K562 (cell line): ENCODE results near the gene NUP62CL. TPM values are rescaled to one million over a fixed set of nuclear protein-coding genes. Genes with fewer than 3 reads are reported as not detected.

Source experiments
- BDP1 ChIP-seq: IDR thresholded peaks from 3 replicates; pipeline ENCODE4 v1.6.1; 2011; ENCODE audit not compliant: insufficient read length, insufficient read depth
- FOXA3 ChIP-seq, 2 experiments: fragments of 450-650 bp in 1 of 2; sonication (generic) in 1 of 2; formaldehyde crosslinking; IDR thresholded peaks in 1 of 2; conservative IDR thresholded peaks in 1 of 2; 2 replicates each; pipeline versions ENCODE4 v1.4.0 to v1.8.0; 2020 to 2022; ENCODE audit warnings: mild to moderate bottlenecking in 2 of 2, missing genetic modification reagents in 1 of 2
- L3MBTL2 ChIP-seq: fragments of 450-650 bp; IDR thresholded peaks from 2 replicates; pipeline ENCODE4 v1.6.1; 2016; ENCODE audit warnings: mild to moderate bottlenecking, moderate library complexity
- PHB ChIP-seq: fragments of 250-450 bp; sonication (Bioruptor Pico); IDR thresholded peaks from 2 replicates; pipeline ENCODE4 v1.5.0; 2021
- POLR2B ChIP-seq: fragments of 450-650 bp; IDR thresholded peaks from 2 replicates; pipeline ENCODE4 v1.6.1; 2018; ENCODE audit warnings: low read depth; ENCODE audit not compliant: partially characterized antibody
- RFX1 ChIP-seq: fragments of 450-650 bp; IDR thresholded peaks from 2 replicates; pipeline ENCODE4 v1.6.1; 2016; ENCODE audit warnings: mild to moderate bottlenecking, moderate library complexity
- SMARCE1 ChIP-seq: fragments of 450-650 bp; IDR thresholded peaks from 2 replicates; pipeline ENCODE4 v1.7.1; 2016; ENCODE audit warnings: mild to moderate bottlenecking
- ZBTB2 ChIP-seq: fragments of 450-650 bp; IDR thresholded peaks from 2 replicates; pipeline ENCODE4 v1.6.1; 2016; ENCODE audit warnings: antibody characterized with exemption
- ZFX ChIP-seq: sonication (generic); formaldehyde crosslinking; IDR thresholded peaks from 2 replicates; pipeline ENCODE4 v1.8.0; 2022; ENCODE audit warnings: mild to moderate bottlenecking, missing genetic modification reagents, moderate library complexity
- ZKSCAN8 ChIP-seq: fragments of 200-800 bp; sonication (Bioruptor generic); IDR thresholded peaks from 2 replicates; pipeline ENCODE4 v1.6.1; 2016; ENCODE audit warnings: missing genetic modification characterization, missing compliant biosample characterization
- ZNF175 ChIP-seq: fragments of 200-800 bp; sonication (Bioruptor generic); IDR thresholded peaks from 2 replicates; pipeline ENCODE4 v1.6.1; 2016; ENCODE audit warnings: low read depth, mild to moderate bottlenecking, missing genetic modification characterization, missing compliant biosample characterization
- polyA plus RNA-seq, 8 experiments: library from polyadenylated mRNA; depleted of rRNA in 4 of 8; stranded (reverse) in 5 of 8; unstranded in 3 of 8; fragments of >200 nt; fragmentation: Nextera tagmentation in 2 of 8; fragmentation: Illumina TruSeq in 1 of 8; extraction: Ambion mirVana in 2 of 8; extraction: Trizol in 1 of 8; gene quantifications; 2 replicates each; pipeline versions ENCODE4 v1.2.1 to v1.2.3, GENCODE V29; 2011 to 2014; ENCODE audit warnings: inconsistent platforms in 1 of 8, missing spikeins in 1 of 8
- total RNA-seq, 7 experiments: library from RNA; depleted of rRNA in 6 of 7; stranded (reverse); fragments of >200 nt in 6 of 7; fragmentation: Illumina TruSeq in 2 of 7; extraction: Trizol in 2 of 7; gene quantifications; 2 replicates each; pipeline versions ENCODE4 v1.2.1 to v1.2.3, GENCODE V29; 2011 to 2021; ENCODE audit warnings: low replicate concordance in 1 of 7
- TF ChIP-seq, protein P1 (sequence below): fragments of 450-650 bp; IDR thresholded peaks from 2 replicates; pipeline ENCODE4 v1.6.1; 2016; ENCODE audit warnings: mild to moderate bottlenecking, moderate library complexity
- TF ChIP-seq, protein P2 (sequence below): fragments of 200-800 bp; sonication (Bioruptor generic); IDR thresholded peaks from 2 replicates; pipeline ENCODE4 v1.6.1; 2017; ENCODE audit warnings: missing genetic modification characterization, missing compliant biosample characterization

Gene NUP62CL
- total and polyA plus RNA-seq, 9 of the 15 experiments (the other 6 are each of a cell fraction or from before 2014, with no cell fraction given) = 29.7 to 101 (median 42.7) TPM

- TF ChIP-seq, protein P1, sequence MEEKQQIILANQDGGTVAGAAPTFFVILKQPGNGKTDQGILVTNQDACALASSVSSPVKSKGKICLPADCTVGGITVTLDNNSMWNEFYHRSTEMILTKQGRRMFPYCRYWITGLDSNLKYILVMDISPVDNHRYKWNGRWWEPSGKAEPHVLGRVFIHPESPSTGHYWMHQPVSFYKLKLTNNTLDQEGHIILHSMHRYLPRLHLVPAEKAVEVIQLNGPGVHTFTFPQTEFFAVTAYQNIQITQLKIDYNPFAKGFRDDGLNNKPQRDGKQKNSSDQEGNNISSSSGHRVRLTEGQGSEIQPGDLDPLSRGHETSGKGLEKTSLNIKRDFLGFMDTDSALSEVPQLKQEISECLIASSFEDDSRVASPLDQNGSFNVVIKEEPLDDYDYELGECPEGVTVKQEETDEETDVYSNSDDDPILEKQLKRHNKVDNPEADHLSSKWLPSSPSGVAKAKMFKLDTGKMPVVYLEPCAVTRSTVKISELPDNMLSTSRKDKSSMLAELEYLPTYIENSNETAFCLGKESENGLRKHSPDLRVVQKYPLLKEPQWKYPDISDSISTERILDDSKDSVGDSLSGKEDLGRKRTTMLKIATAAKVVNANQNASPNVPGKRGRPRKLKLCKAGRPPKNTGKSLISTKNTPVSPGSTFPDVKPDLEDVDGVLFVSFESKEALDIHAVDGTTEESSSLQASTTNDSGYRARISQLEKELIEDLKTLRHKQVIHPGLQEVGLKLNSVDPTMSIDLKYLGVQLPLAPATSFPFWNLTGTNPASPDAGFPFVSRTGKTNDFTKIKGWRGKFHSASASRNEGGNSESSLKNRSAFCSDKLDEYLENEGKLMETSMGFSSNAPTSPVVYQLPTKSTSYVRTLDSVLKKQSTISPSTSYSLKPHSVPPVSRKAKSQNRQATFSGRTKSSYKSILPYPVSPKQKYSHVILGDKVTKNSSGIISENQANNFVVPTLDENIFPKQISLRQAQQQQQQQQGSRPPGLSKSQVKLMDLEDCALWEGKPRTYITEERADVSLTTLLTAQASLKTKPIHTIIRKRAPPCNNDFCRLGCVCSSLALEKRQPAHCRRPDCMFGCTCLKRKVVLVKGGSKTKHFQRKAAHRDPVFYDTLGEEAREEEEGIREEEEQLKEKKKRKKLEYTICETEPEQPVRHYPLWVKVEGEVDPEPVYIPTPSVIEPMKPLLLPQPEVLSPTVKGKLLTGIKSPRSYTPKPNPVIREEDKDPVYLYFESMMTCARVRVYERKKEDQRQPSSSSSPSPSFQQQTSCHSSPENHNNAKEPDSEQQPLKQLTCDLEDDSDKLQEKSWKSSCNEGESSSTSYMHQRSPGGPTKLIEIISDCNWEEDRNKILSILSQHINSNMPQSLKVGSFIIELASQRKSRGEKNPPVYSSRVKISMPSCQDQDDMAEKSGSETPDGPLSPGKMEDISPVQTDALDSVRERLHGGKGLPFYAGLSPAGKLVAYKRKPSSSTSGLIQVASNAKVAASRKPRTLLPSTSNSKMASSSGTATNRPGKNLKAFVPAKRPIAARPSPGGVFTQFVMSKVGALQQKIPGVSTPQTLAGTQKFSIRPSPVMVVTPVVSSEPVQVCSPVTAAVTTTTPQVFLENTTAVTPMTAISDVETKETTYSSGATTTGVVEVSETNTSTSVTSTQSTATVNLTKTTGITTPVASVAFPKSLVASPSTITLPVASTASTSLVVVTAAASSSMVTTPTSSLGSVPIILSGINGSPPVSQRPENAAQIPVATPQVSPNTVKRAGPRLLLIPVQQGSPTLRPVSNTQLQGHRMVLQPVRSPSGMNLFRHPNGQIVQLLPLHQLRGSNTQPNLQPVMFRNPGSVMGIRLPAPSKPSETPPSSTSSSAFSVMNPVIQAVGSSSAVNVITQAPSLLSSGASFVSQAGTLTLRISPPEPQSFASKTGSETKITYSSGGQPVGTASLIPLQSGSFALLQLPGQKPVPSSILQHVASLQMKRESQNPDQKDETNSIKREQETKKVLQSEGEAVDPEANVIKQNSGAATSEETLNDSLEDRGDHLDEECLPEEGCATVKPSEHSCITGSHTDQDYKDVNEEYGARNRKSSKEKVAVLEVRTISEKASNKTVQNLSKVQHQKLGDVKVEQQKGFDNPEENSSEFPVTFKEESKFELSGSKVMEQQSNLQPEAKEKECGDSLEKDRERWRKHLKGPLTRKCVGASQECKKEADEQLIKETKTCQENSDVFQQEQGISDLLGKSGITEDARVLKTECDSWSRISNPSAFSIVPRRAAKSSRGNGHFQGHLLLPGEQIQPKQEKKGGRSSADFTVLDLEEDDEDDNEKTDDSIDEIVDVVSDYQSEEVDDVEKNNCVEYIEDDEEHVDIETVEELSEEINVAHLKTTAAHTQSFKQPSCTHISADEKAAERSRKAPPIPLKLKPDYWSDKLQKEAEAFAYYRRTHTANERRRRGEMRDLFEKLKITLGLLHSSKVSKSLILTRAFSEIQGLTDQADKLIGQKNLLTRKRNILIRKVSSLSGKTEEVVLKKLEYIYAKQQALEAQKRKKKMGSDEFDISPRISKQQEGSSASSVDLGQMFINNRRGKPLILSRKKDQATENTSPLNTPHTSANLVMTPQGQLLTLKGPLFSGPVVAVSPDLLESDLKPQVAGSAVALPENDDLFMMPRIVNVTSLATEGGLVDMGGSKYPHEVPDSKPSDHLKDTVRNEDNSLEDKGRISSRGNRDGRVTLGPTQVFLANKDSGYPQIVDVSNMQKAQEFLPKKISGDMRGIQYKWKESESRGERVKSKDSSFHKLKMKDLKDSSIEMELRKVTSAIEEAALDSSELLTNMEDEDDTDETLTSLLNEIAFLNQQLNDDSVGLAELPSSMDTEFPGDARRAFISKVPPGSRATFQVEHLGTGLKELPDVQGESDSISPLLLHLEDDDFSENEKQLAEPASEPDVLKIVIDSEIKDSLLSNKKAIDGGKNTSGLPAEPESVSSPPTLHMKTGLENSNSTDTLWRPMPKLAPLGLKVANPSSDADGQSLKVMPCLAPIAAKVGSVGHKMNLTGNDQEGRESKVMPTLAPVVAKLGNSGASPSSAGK = peak; percentile 82
- TF ChIP-seq ZNF175 = no peak
- 0 out of 2 replicates have a peak, but pooled peaks have one; percentile 22 for TF ChIP-seq SMARCE1
- TF ChIP-seq RFX1 = peak; percentile 95
- TF ChIP-seq, protein P2, sequence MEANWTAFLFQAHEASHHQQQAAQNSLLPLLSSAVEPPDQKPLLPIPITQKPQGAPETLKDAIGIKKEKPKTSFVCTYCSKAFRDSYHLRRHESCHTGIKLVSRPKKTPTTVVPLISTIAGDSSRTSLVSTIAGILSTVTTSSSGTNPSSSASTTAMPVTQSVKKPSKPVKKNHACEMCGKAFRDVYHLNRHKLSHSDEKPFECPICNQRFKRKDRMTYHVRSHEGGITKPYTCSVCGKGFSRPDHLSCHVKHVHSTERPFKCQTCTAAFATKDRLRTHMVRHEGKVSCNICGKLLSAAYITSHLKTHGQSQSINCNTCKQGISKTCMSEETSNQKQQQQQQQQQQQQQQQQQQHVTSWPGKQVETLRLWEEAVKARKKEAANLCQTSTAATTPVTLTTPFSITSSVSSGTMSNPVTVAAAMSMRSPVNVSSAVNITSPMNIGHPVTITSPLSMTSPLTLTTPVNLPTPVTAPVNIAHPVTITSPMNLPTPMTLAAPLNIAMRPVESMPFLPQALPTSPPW (CRISPR knock-in tag) = peak; percentile 34; the same call in 1 of the 2 replicates
- TF ChIP-seq ZKSCAN8 (CRISPR knock-in tag) = no peak
- 0 out of 2 replicates have a peak, but pooled peaks have one; percentile 43 for TF ChIP-seq ZBTB2
- TF ChIP-seq L3MBTL2 = peak; percentile 74
- no peak for TF ChIP-seq FOXA3 (CRISPR knock-in tag; conservative IDR thresholded peaks at IDR 0.05 in 1 of 2, IDR thresholded peaks at IDR 0.05 in 1 of 2)
- no peak for TF ChIP-seq POLR2B
- TF ChIP-seq ZFX (CRISPR knock-in tag) = peak; percentile 75
- no peak for TF ChIP-seq BDP1
- no peak for TF ChIP-seq PHB
Measured at GRCh38 chrX:107205770-107206696, at the start of gene NUP62CL, which contains the start of gene DNAAF6 (continued).
